Tibial artery (tissue), 4 donors: ENCODE results near the gene AEN.

Source experiments
- DNase-seq, 2 donors: peaks; one replicate each; pipeline ENCODE4 v3.0.0-alpha.2; 2019
- H3K27ac ChIP-seq, 2 donors: fragments of 200-600 bp; sonication (generic) in 1 of 2; 1 replicate in 1 of 2; 2 replicates in 1 of 2; pipeline ENCODE4 v1.5.1; 2018 to 2019; ENCODE audit warnings: mild to moderate bottlenecking in 1 of 2
- H3K27me3 ChIP-seq, 2 donors: fragments of 200-600 bp; sonication (generic) in 1 of 2; one replicate each; pipeline versions ENCODE4 v1.5.1 to v1.6.0; 2016 to 2019
- H3K36me3 ChIP-seq, 3 donors: fragments of 200-600 bp; sonication (generic) in 2 of 3; one replicate each; pipeline ENCODE4 v1.5.1; 2016 to 2019; ENCODE audit warnings: mild to moderate bottlenecking in 2 of 3
- H3K4me1 ChIP-seq, 4 donors: fragments of 200-600 bp; sonication (generic) in 2 of 4; 1 replicate in 3 of 4; 2 replicates in 1 of 4; pipeline ENCODE4 v1.5.1; 2016 to 2019
- H3K4me3 ChIP-seq, 2 donors: fragments of 200-600 bp; sonication (generic) in 1 of 2; 1 replicate in 1 of 2; 2 replicates in 1 of 2; pipeline ENCODE4 v1.5.1; 2018 to 2019; ENCODE audit warnings: mild to moderate bottlenecking in 2 of 2
- H3K9me3 ChIP-seq, 3 donors: fragments of 200-600 bp; sonication (generic) in 1 of 3; one replicate each; pipeline ENCODE4 v1.5.1; 2016 to 2019
- intact Hi-C: fragments of 100-400 bp; cut with DNase I; formaldehyde crosslinking; loops from one replicate; pipeline ENCODE4 v1.15.0; 2023; ENCODE audit warnings: low total_unique reads
- TF ChIP-seq, protein P1 (sequence below), 2 experiments: fragments of 200-600 bp in 1 of 2; fragments of 450-650 bp in 1 of 2; IDR thresholded peaks; one replicate each; pipeline ENCODE4 v1.5.1; 2017 to 2019; ENCODE audit warnings: antibody characterized with exemption in 2 of 2, mild to moderate bottlenecking in 1 of 2, moderate library complexity in 1 of 2

The AEN gene

DNA sequence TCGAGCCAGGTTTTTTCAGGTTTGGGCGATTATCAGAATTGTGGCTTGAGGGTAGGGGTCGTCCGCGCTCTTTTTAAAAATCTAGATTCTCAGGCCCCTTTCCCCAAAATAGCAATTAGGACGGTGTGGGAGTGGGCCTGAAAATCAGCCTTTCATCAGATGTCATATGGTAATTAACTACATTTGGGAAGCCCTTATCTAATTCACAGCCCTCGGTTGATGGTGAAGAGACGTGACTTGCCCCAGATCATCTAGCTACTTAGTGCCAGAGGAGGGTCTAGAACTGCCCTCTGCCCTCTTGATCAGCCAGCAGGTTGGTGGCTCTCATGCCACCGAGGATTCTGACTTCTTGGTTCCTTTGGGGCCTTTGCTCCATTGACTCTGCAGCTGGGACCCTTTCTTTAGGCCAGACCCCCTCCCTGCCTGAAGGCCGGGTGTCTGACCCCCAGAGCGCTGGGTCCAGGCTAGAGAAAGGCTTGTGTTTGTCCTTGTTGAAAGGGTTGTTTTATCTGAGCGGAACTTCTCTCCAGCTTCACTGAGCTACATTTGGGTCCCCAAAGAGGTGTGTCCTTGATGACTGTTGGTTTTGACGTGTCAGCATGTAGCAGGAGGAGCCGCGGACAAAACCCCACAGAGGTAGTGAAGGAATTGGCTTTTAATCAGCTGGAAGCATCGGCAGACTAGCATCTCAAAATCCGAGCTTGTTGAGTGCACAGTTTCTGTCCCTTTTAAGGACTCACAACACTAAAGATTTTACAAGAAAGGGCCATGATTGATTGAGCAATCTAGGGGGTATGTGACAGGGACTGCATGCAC, 857 bp downstream of the AEN start:
- intact Hi-C loops = no loop called here
- peak overlapping the region; percentile 72 to 80 for H3K27ac ChIP-seq
- no peaks in the 10 kb centered on the region for H3K27me3 ChIP-seq
- H3K4me1 ChIP-seq = peaks cover 0 to 40% (median 24%) of the 10 kb centered on the region in 4 donors
- H3K36me3 ChIP-seq = peaks cover 1 to 11% (median 10%) of the 10 kb centered on the region in 3 donors
- H3K9me3 ChIP-seq = no peaks in the 10 kb centered on the region
- TF ChIP-seq, protein P1, sequence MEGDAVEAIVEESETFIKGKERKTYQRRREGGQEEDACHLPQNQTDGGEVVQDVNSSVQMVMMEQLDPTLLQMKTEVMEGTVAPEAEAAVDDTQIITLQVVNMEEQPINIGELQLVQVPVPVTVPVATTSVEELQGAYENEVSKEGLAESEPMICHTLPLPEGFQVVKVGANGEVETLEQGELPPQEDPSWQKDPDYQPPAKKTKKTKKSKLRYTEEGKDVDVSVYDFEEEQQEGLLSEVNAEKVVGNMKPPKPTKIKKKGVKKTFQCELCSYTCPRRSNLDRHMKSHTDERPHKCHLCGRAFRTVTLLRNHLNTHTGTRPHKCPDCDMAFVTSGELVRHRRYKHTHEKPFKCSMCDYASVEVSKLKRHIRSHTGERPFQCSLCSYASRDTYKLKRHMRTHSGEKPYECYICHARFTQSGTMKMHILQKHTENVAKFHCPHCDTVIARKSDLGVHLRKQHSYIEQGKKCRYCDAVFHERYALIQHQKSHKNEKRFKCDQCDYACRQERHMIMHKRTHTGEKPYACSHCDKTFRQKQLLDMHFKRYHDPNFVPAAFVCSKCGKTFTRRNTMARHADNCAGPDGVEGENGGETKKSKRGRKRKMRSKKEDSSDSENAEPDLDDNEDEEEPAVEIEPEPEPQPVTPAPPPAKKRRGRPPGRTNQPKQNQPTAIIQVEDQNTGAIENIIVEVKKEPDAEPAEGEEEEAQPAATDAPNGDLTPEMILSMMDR (IDR thresholded peaks at IDR 0.05) = no peak
- no peak for DNase-seq
- H3K4me3 ChIP-seq = peak overlapping the region; percentile 92 to 94

- Histone ChIP-seq H3K9me3 (no peaks in the 10 kb centered on the region), H3K4me3 (peak overlapping the region; percentile 92 to 94), H3K36me3 (peaks cover 5 to 14% (median 14%) of the 10 kb centered on the region in 3 donors), H3K27me3 (no peaks in the 10 kb centered on the region), H3K4me1 (peaks cover 0 to 40% (median 24%) of the 10 kb centered on the region in 4 donors), H3K27ac (peak overlapping the region; percentile 72 to 80)
- intact Hi-C loops = no loop called here
- TF ChIP-seq, protein P1 (IDR thresholded peaks at IDR 0.05) = no peak
- DNase-seq = no peak
Observed at GRCh38 chr15:88622605-88622975, 1.4 kb downstream of the AEN start.

GRCh38 chr15:88623061-88623460, 1.9 kb downstream of the AEN start:
- TF ChIP-seq, protein P1 (IDR thresholded peaks at IDR 0.05) = no peak
- Histone ChIP-seq H3K4me1 (peaks cover 0 to 40% (median 24%) of the 10 kb centered on the region in 4 donors), H3K27ac (peak overlapping the region; percentile 72 to 80), H3K36me3 (peaks cover 5 to 19% (median 15%) of the 10 kb centered on the region in 3 donors), H3K9me3 (no peaks in the 10 kb centered on the region), H3K4me3 (peak overlapping the region in 1 of 2 donors; percentile 94), H3K27me3 (no peaks in the 10 kb centered on the region)
- no peak for DNase-seq
- intact Hi-C loops = no loop called here

GRCh38 chr15:88623632-88624031, 2.5 kb downstream of the AEN start:
- H3K27me3 ChIP-seq = no peaks in the 10 kb centered on the region
- intact Hi-C loops = no loop called here
- TF ChIP-seq, protein P1 (IDR thresholded peaks at IDR 0.05) = no peak
- peak overlapping the region in 1 of 2 donors; percentile 80 for H3K27ac ChIP-seq
- H3K4me1 ChIP-seq = peaks cover 0 to 40% (median 24%) of the 10 kb centered on the region in 4 donors
- DNase-seq = no peak
- H3K4me3 ChIP-seq = no peak overlapping the region
- H3K36me3 ChIP-seq = peaks cover 5 to 24% (median 20%) of the 10 kb centered on the region in 3 donors
- no peaks in the 10 kb centered on the region for H3K9me3 ChIP-seq

DNA sequence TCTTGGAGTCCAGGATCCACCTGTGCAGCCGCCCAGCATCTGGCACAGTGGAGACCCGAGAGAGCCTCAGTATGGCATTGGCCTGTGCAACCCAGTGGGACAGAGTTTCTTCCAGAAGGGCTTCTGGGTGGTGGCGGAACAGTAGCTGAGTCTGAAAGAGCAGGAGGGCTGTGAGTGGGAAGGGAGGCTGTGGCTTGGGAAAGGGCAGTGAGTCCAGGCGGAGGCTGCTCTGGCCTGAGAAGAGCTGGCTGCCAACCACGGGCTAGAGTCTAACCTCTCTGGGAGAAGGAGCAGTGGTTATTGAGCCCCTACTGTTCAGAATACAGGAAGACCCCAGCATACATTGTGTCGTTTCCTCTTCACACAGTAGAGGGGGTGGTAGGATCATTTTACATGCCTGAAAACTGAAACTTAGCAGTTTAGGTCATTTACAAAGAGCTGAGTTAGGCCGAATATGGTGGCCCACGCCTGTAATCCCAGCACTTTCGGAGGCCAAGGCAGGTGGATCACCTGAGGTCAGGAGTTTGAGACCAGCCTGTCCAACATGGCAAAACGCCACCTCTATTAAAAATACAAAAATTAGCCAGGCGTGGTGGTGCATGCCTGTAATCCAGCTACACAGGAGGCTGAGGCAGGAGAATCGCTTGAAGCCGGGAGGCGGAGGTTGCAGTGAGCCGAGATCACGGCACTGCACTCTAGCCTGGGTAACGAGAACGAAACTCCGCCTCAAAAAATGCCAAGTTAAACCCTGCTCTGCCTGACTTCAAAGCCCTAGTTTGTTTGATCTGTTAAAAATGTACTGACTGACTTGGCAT, 3.2 kb downstream of the AEN start:
- intact Hi-C loops = no loop called here
- TF ChIP-seq, protein P1 (IDR thresholded peaks at IDR 0.05) = peak; percentile 51 to 63
- peak overlapping the region in 1 of 2 donors; percentile 6 for H3K4me3 ChIP-seq
- H3K36me3 ChIP-seq = peaks cover 8 to 31% (median 28%) of the 10 kb centered on the region in 3 donors
- H3K9me3 ChIP-seq = no peaks in the 10 kb centered on the region
- peak overlapping the region in 1 of 2 donors; percentile 35 for H3K27ac ChIP-seq
- DNase-seq = no peak
- peaks cover 0 to 40% (median 24%) of the 10 kb centered on the region in 4 donors for H3K4me1 ChIP-seq
- H3K27me3 ChIP-seq = no peaks in the 10 kb centered on the region
